NCI-H510A (cell line): ENCODE data around the gene RNF38.
"Not testable (repeated sequence)": the region's sequence is repeated elsewhere in the genome, so short reads cannot be mapped to it uniquely, and the experiment has no call there.

ENCODE experiments used
- DNase-seq: peaks from one replicate; lab custom pipeline; 2025; lab: John Stamatoyannopoulos, UW

The RNF38 gene

GRCh38 chr9:36407122-36407723, 7.2 kb upstream of the RNF38 start:
- peak; percentile 35 for DNase-seq

- no peak for DNase-seq
Measured at GRCh38 chr9:36402536-36402935, 2.5 kb upstream of the RNF38 start.

- no peak for DNase-seq
Measured at GRCh38 chr9:36401897-36402480, 1.9 kb upstream of the RNF38 start.

- DNase-seq, result peak; percentile 60
Measured at GRCh38 chr9:36401164-36401740, 1.2 kb upstream of the RNF38 start.

- peak; percentile 75 for DNase-seq
Measured at GRCh38 chr9:36400332-36401163, 479 bp upstream of the RNF38 start.

- no peak for DNase-seq
Measured at GRCh38 chr9:36398745-36399144, 1.3 kb downstream of the RNF38 start.

GRCh38 chr9:36396985-36397384, 3.1 kb downstream of the RNF38 start:
- DNase-seq, result no peak

- no peak for DNase-seq
Measured at GRCh38 chr9:36392489-36392888, 7.6 kb downstream of the RNF38 start.

GRCh38 chr9:36389590-36389989, 10.5 kb downstream of the RNF38 start:
- DNase-seq, result no peak

GRCh38 chr9:36386396-36386965, 13.6 kb downstream of the RNF38 start:
- DNase-seq, result not testable (repeated sequence)

GRCh38 chr9:36382484-36382883, 17.6 kb downstream of the RNF38 start:
- no peak for DNase-seq

- DNase-seq, result no peak
Measured at GRCh38 chr9:36364577-36364976, 35.5 kb downstream of the RNF38 start.

- DNase-seq, result no peak
Measured at GRCh38 chr9:36363448-36363847, 36.6 kb downstream of the RNF38 start.

GRCh38 chr9:36358486-36358885, 41.6 kb downstream of the RNF38 start:
- no peak for DNase-seq

GRCh38 chr9:36357639-36358038, 42.4 kb downstream of the RNF38 start:
- DNase-seq, result no peak

- no peak for DNase-seq
Measured at GRCh38 chr9:36346569-36346968, 53.5 kb downstream of the RNF38 start.

GRCh38 chr9:36345103-36345846, 54.8 kb downstream of the RNF38 start:
- no peak for DNase-seq

GRCh38 chr9:36341936-36342577, 58.0 kb downstream of the RNF38 start:
- no peak for DNase-seq

- DNase-seq, result no peak
Measured at GRCh38 chr9:36337865-36338264, 62.2 kb downstream of the RNF38 start.

GRCh38 chr9:36337002-36337401, 63.1 kb downstream of the RNF38 start:
- no peak for DNase-seq
